Osteocyte (in vitro differentiated cells): ENCODE measurements around the gene FSTL4. TPM values are rescaled to one million over a fixed set of nuclear protein-coding genes. Genes with fewer than 3 reads are reported as not detected.
"Not testable (repeated sequence)": the region's sequence is repeated elsewhere in the genome, so short reads cannot be mapped to it uniquely, and the experiment has no call there.

Experiments used
- DNase-seq: peaks from one replicate; pipeline ENCODE4 v3.0.0; 2021; ENCODE audit warnings: mixed read lengths; ENCODE audit not compliant: unreplicated experiment; ENCODE audit errors: extremely low spot score
- H3K27ac Mint-ChIP-seq: one replicate; pipeline ENCODE4 v1.8.0; 2021; ENCODE audit warnings: mild to moderate bottlenecking, mixed read lengths; ENCODE audit not compliant: unreplicated experiment
- H3K27me3 Mint-ChIP-seq: one replicate; pipeline ENCODE4 v1.8.0; 2021; ENCODE audit warnings: mixed read lengths; ENCODE audit not compliant: unreplicated experiment
- H3K36me3 Mint-ChIP-seq: one replicate; pipeline ENCODE4 v1.8.0; 2021; ENCODE audit warnings: mixed read lengths; ENCODE audit not compliant: unreplicated experiment
- H3K4me1 Mint-ChIP-seq: one replicate; pipeline ENCODE4 v1.8.0; 2021; ENCODE audit warnings: mixed read lengths; ENCODE audit not compliant: unreplicated experiment
- H3K4me3 Mint-ChIP-seq: one replicate; pipeline ENCODE4 v1.8.0; 2021; ENCODE audit warnings: mild to moderate bottlenecking, moderate library complexity, mixed read lengths; ENCODE audit not compliant: unreplicated experiment
- H3K9me3 Mint-ChIP-seq: one replicate; pipeline ENCODE4 v1.8.0; 2021; ENCODE audit warnings: mixed read lengths; ENCODE audit not compliant: unreplicated experiment
- total RNA-seq: library from RNA; stranded (reverse); gene quantifications from 2 replicates; pipeline ENCODE4 v1.2.1, GENCODE V29; 2021
- TF ChIP-seq, protein P1 (sequence below): fragments of 200-600 bp; sonication (generic); IDR thresholded peaks from 2 replicates; pipeline ENCODE4 v1.5.0; 2021; ENCODE audit warnings: antibody characterized with exemption, mild to moderate bottlenecking, moderate library complexity

Gene FSTL4
- total RNA-seq, 1 donor from 2014 or later, result not detected

DNA sequence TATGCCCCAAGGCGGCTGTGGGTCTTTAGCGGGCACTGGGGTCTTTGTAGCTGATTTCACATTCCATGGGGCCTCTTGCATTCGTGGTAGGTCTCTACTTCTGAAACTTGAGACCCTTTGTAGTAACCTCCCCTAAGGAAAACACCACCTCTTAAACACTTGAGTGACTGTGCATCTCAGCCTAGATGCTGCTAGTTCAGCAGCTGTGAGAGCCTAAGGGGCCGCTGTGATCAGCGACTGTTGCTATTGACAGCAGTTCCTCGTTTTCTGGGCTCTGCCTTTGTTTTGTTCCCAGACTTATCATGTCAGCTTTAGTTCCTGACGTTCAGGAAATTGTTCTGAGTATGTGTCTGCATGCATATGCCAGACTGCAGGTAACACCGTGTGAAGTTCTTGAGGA, 389.4 kb downstream of the FSTL4 start:
- DNase-seq, result no peak
- H3K36me3 Mint-ChIP-seq, result no peaks in the 10 kb centered on the region
- no peaks in the 10 kb centered on the region for H3K27me3 Mint-ChIP-seq
- no peaks in the 10 kb centered on the region for H3K9me3 Mint-ChIP-seq
- no peak overlapping the region for H3K4me3 Mint-ChIP-seq
- no peak overlapping the region for H3K27ac Mint-ChIP-seq
- TF ChIP-seq, protein P1, sequence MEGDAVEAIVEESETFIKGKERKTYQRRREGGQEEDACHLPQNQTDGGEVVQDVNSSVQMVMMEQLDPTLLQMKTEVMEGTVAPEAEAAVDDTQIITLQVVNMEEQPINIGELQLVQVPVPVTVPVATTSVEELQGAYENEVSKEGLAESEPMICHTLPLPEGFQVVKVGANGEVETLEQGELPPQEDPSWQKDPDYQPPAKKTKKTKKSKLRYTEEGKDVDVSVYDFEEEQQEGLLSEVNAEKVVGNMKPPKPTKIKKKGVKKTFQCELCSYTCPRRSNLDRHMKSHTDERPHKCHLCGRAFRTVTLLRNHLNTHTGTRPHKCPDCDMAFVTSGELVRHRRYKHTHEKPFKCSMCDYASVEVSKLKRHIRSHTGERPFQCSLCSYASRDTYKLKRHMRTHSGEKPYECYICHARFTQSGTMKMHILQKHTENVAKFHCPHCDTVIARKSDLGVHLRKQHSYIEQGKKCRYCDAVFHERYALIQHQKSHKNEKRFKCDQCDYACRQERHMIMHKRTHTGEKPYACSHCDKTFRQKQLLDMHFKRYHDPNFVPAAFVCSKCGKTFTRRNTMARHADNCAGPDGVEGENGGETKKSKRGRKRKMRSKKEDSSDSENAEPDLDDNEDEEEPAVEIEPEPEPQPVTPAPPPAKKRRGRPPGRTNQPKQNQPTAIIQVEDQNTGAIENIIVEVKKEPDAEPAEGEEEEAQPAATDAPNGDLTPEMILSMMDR, result no peak
- H3K4me1 Mint-ChIP-seq, result peaks cover 24% of the 10 kb centered on the region

DNA sequence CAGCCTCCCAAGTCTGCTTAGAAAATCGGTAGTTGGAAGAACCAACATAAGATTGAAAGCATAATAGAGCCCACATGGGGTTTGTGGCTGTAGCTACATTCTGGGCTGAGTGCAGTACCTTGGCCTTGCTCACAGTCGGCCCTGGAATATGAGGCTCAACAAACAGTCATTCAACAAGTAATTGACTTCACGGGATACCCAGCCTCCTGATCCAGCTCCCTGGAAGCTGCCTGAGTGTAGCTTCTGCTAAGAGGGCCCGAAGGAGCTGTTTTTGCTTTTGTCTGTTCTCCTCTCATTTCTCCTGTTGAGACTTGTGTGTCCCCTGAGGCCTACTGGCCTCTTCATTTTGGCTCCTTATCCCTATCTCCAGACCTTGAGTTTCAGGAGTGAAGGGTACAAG, 389.8 kb downstream of the FSTL4 start:
- H3K4me1 Mint-ChIP-seq, result peaks cover 24% of the 10 kb centered on the region
- H3K4me3 Mint-ChIP-seq, result no peak overlapping the region
- TF ChIP-seq, protein P1, result no peak
- no peaks in the 10 kb centered on the region for H3K9me3 Mint-ChIP-seq
- H3K27ac Mint-ChIP-seq, result no peak overlapping the region
- H3K36me3 Mint-ChIP-seq, result no peaks in the 10 kb centered on the region
- H3K27me3 Mint-ChIP-seq, result no peaks in the 10 kb centered on the region
- no peak for DNase-seq

DNA sequence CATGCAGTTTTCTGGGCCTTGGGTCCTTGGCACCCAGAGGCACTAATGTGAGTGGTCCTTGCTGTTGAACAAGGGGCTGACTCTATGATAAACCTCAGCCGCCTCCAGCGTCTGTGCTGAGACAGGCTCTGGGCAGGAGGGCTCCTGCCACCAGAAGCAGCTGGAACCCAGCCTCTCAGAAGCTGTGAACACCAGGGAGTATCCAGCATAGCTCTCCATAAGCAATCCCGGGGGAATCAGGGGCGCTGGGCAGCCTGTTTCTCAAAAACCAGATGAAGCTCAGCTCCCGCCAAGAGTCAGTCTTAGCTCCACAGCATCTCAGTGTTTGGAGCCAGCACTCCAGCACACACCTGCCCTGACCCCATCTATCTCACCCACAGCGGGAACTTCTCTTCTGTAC, 390.3 kb downstream of the FSTL4 start:
- Mint-ChIP-seq H3K36me3 (no peaks in the 10 kb centered on the region), H3K4me1 (peaks cover 24% of the 10 kb centered on the region), H3K4me3 (no peak overlapping the region), H3K27ac (no peak overlapping the region), H3K9me3 (no peaks in the 10 kb centered on the region), H3K27me3 (no peaks in the 10 kb centered on the region)
- no peak for DNase-seq
- TF ChIP-seq, protein P1, result no peak

DNA sequence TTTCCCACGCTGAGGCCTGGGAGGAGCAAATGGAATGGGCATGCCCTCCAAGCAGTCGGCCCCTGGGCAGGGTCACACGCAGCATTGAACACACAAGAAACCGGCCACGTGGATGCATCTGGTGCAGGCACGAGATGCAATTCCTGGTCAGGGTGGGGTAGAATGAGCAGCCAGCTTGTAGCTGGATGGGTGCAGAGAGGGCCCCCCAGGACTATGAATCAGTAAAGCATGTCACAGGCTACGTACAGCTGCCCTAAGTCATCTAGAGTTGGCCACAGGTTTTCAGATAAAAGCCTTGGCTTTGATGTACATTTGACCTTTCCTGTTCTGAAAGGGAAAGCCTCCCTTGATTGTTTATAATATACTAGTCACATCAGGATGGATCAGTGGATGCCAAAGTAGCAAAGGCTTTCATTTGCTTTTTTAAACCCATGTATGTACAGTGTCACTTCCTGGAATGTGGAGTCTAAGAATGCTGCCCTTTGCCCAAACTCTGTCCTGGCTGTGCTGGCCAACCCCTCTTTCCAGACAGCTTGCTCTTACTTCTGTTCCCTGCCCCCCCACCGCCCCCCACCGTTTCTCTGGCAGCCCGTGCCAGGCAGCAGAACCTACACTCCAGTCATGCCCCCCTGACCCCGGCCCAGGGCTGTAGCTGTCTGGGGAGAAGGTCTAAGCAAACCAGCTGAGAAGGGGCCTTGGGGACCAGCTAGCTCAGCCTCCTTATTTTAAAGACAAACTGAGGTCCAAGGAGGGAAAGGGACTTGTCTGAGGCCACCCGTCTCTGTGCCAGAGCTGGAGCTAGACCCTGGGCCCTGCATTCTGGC, 391.3 kb downstream of the FSTL4 start:
- no peaks in the 10 kb centered on the region for H3K36me3 Mint-ChIP-seq
- no peaks in the 10 kb centered on the region for H3K9me3 Mint-ChIP-seq
- no peak for DNase-seq
- H3K4me3 Mint-ChIP-seq, result no peak overlapping the region
- peak overlapping the region; percentile 55 for H3K27ac Mint-ChIP-seq
- TF ChIP-seq, protein P1, result no peak
- H3K27me3 Mint-ChIP-seq, result no peaks in the 10 kb centered on the region
- peaks cover 24% of the 10 kb centered on the region for H3K4me1 Mint-ChIP-seq

DNA sequence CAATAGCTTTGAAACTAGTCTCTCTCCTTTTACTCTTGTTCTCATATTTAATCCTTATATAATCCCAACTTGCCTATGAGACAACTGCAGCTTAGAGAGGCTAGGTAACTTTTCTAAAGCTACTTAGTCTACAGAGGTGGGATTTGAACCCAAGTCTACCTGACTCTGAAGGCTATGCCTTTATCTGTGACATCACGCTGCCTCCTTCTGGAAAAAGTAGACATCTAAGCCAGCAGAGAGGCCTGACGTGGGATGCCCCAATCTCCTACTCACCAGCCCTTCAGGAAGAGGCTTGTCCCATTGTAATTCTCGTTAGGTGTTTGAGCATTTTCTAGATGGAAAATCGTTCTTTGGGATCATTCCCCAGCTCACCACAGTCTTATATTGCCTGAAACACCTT, 393.0 kb downstream of the FSTL4 start:
- no peaks in the 10 kb centered on the region for H3K27me3 Mint-ChIP-seq
- H3K36me3 Mint-ChIP-seq, result no peaks in the 10 kb centered on the region
- peaks cover 24% of the 10 kb centered on the region for H3K4me1 Mint-ChIP-seq
- no peak overlapping the region for H3K4me3 Mint-ChIP-seq
- DNase-seq, result no peak
- no peak overlapping the region for H3K27ac Mint-ChIP-seq
- H3K9me3 Mint-ChIP-seq, result no peaks in the 10 kb centered on the region
- TF ChIP-seq, protein P1, result no peak

DNA sequence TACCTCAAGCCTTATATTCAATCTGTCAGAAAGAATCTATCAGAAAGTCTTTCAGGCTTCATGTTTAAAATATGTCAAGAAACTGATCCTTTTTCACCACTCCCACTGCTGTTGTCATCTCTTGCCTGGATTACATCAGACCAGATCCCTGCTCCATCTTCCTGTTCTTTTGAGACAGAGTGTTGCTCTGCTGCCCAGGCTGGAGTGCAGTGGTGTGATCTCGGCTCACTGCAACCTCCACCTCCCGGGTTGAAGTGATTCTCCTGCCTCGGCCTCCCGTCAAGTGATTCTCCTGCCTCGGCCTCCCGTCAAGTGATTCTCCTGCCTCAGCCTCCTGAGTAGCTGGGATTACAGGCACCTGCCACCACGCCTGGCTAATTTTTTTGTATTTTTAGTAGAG, 396.2 kb downstream of the FSTL4 start:
- H3K27me3 Mint-ChIP-seq, H3K4me1 Mint-ChIP-seq, H3K36me3 Mint-ChIP-seq, DNase-seq, H3K9me3 Mint-ChIP-seq, H3K4me3 Mint-ChIP-seq: not testable (repeated sequence)
- peak overlapping the region; percentile 5 for H3K27ac Mint-ChIP-seq
